SK-N-SH (cell line): ENCODE measurements around the gene RAB12. TPM values are rescaled to one million over a fixed set of nuclear protein-coding genes. Genes with fewer than 3 reads are reported as not detected.

Source experiments
- CTCF ChIA-PET: fragments of 300-600, 350-600 bp; formaldehyde crosslinking; extraction: SDS; loops from one replicate; lab custom pipeline; 2021; lab: Yijun Ruan, JAX
- POLR2A ChIA-PET: fragments of 350-600 bp; sonication (Branson Sonifier 250); formaldehyde crosslinking; extraction: SDS; loops from one replicate; lab custom pipeline; 2020; ENCODE audit warnings: antibody characterized with exemption, inconsistent platforms; lab: Yijun Ruan, JAX
- DNase-seq: peaks from one replicate; pipeline ENCODE4 v3.0.0; 2012
- H2AFZ ChIP-seq: fragments of 200-600 bp; sonication (generic); 2 replicates; pipeline ENCODE4 v1.8.1; 2016; ENCODE audit warnings: antibody characterized with exemption, mild to moderate bottlenecking, low read depth
- H3F3A ChIP-seq: fragments of 200-600 bp; sonication (generic); replicated peaks from 2 replicates; pipeline ENCODE3; 2016; ENCODE audit warnings: antibody characterized with exemption, mild to moderate bottlenecking; ENCODE audit not compliant: insufficient read depth
- H3K27ac ChIP-seq, 2 experiments: fragments of 200-500 bp in 1 of 2; fragments of 200-600 bp in 1 of 2; sonication (Bioruptor generic) in 1 of 2; sonication (generic), shearing (Covaris generic) in 1 of 2; 2 replicates each; pipeline versions ENCODE4 v1.5.1 to v1.6.1; 2014 to 2016; ENCODE audit warnings: low read depth in 2 of 2, inconsistent platforms in 1 of 2, low read length in 1 of 2, mild to moderate bottlenecking in 1 of 2, mixed read lengths in 1 of 2
- H3K27me3 ChIP-seq: fragments of 200-600 bp; sonication (generic), shearing (Covaris generic); 2 replicates; pipeline ENCODE4 v1.6.1; 2016; ENCODE audit warnings: mixed run types; ENCODE audit not compliant: insufficient read depth
- H3K36me3 ChIP-seq, 2 experiments: fragments of 200-500 bp in 1 of 2; fragments of 200-600 bp in 1 of 2; sonication (Bioruptor generic) in 1 of 2; sonication (generic) in 1 of 2; replicated peaks in 1 of 2; 2 replicates each; pipeline versions ENCODE3 to v1.5.1; 2014 to 2016; ENCODE audit warnings: low read length in 1 of 2, mild to moderate bottlenecking in 1 of 2; ENCODE audit not compliant: insufficient read depth in 2 of 2, control insufficient read depth in 1 of 2
- H3K4me1 ChIP-seq, 2 experiments: fragments of 200-500 bp in 1 of 2; fragments of 200-600 bp in 1 of 2; sonication (Bioruptor generic) in 1 of 2; sonication (generic), shearing (Covaris generic) in 1 of 2; 2 replicates each; pipeline versions ENCODE4 v1.5.1 to v1.6.1; 2014 to 2016; ENCODE audit warnings: low read depth in 1 of 2, low read length in 1 of 2, mixed run types in 1 of 2; ENCODE audit not compliant: insufficient read depth in 2 of 2, control insufficient read depth in 1 of 2
- H3K4me2 ChIP-seq: fragments of 200-600 bp; sonication (generic), shearing (Covaris generic); 2 replicates; pipeline ENCODE4 v1.6.1; 2017; ENCODE audit warnings: mixed run types
- H3K4me3 ChIP-seq, 2 experiments: fragments of 200-500 bp in 1 of 2; fragments of 200-600 bp in 1 of 2; sonication (Bioruptor generic) in 1 of 2; sonication (generic), shearing (Covaris generic) in 1 of 2; 2 replicates each; pipeline versions ENCODE4 v1.5.1 to v1.8.1; 2014 to 2016; ENCODE audit warnings: low read depth in 2 of 2, inconsistent platforms in 1 of 2, low read length in 1 of 2, mild to moderate bottlenecking in 1 of 2, mixed read lengths in 1 of 2, moderate library complexity in 1 of 2
- H3K79me2 ChIP-seq: fragments of 200-600 bp; sonication (generic); 2 replicates; pipeline ENCODE4 v1.8.1; 2017; ENCODE audit warnings: mild to moderate bottlenecking; ENCODE audit not compliant: insufficient read depth
- H3K9ac ChIP-seq: fragments of 200-600 bp; sonication (generic); 2 replicates; pipeline ENCODE4 v1.6.1; 2017; ENCODE audit warnings: mixed run types
- H3K9me2 ChIP-seq: fragments of 200-600 bp; sonication (generic); 2 replicates; pipeline ENCODE4 v1.6.1; 2017; ENCODE audit warnings: mixed run types
- H3K9me3 ChIP-seq: fragments of 200-600 bp; sonication (generic); 2 replicates; pipeline ENCODE4 v1.6.1; 2017; ENCODE audit warnings: mixed run types, mild to moderate bottlenecking, moderate library complexity
- H4K20me1 ChIP-seq: fragments of 200-600 bp; sonication (generic); 2 replicates; pipeline ENCODE4 v1.6.1; 2017; ENCODE audit warnings: mild to moderate bottlenecking, mixed run types; ENCODE audit not compliant: insufficient read depth
- CHD2 ChIP-seq: fragments of 150-350 bp; IDR thresholded peaks from 2 replicates; pipeline ENCODE4 v1.6.1; 2018; ENCODE audit warnings: low read length; ENCODE audit not compliant: partially characterized antibody
- EP300 ChIP-seq, 2 experiments: IDR thresholded peaks; 2 replicates each; pipeline versions ENCODE4 v1.4.0 to v1.6.1; 2012; ENCODE audit warnings: borderline replicate concordance in 1 of 2, low read depth in 1 of 2, low read length in 1 of 2
- EZH2phosphoT487 ChIP-seq: fragments of 200-600 bp; sonication (generic); IDR thresholded peaks from 2 replicates; pipeline ENCODE4 v1.6.1; 2017; ENCODE audit warnings: low read depth, mixed run types, mild to moderate bottlenecking, antibody characterized with exemption, moderate library complexity, borderline replicate concordance
- FOSL2 ChIP-seq: IDR thresholded peaks from 2 replicates; pipeline ENCODE4 v1.4.0; 2012; ENCODE audit warnings: low read depth, mild to moderate bottlenecking, moderate library complexity, borderline replicate concordance
- FOXJ3 ChIP-seq: sonication (generic); formaldehyde crosslinking; IDR thresholded peaks from 2 replicates; pipeline ENCODE4 v1.5.1; 2020; ENCODE audit warnings: mild to moderate bottlenecking, missing genetic modification reagents
- GABPA ChIP-seq: IDR thresholded peaks from 2 replicates; pipeline ENCODE4 v1.4.0; 2012; ENCODE audit warnings: low read depth, mild to moderate bottlenecking
- GATA2 ChIP-seq: sonication (generic); formaldehyde crosslinking; IDR thresholded peaks from 2 replicates; pipeline ENCODE4 v1.5.0; 2020; ENCODE audit warnings: mild to moderate bottlenecking, missing genetic modification reagents
- NFIC ChIP-seq: IDR thresholded peaks from 2 replicates; pipeline ENCODE4 v1.4.0; 2012; ENCODE audit warnings: borderline replicate concordance
- RCOR1 ChIP-seq: fragments of 150-350 bp; IDR thresholded peaks from 2 replicates; pipeline ENCODE4 v1.6.1; 2017; ENCODE audit warnings: antibody characterized with exemption, low read length
- SIN3A ChIP-seq: IDR thresholded peaks from 2 replicates; pipeline ENCODE4 v1.6.1; 2012; ENCODE audit warnings: low read depth, mild to moderate bottlenecking, low read length, moderate library complexity, borderline replicate concordance
- SMC3 ChIP-seq: IDR thresholded peaks from 2 replicates; pipeline ENCODE4 v1.6.1; 2012; ENCODE audit warnings: low read depth, low read length, improper control_type of control experiment
- TAF1 ChIP-seq: IDR thresholded peaks from 2 replicates; pipeline ENCODE4 v1.6.1; 2012; ENCODE audit warnings: low read depth, mild to moderate bottlenecking, low read length, moderate library complexity, borderline replicate concordance
- WGBS: methylation state at CpG from one replicate; pipeline ENCODE4 v1.1.6; 2017; ENCODE audit warnings: low lambda C conversion rate; 5-methylcytosine and 5-hydroxymethylcytosine counted together
- polyA plus RNA-seq, 3 experiments: library from polyadenylated mRNA; depleted of rRNA; stranded (reverse); fragments of >200 nt; gene quantifications; 2 replicates each; pipeline ENCODE4 v1.2.3, GENCODE V29; 2012
- TF ChIP-seq, protein P1 (sequence below): IDR thresholded peaks from 2 replicates; pipeline ENCODE4 v1.6.1; 2012; ENCODE audit warnings: mild to moderate bottlenecking, low read depth, low read length, moderate library complexity
- TF ChIP-seq, protein P2 (sequence below): fragments of 200-600 bp; sonication (generic); IDR thresholded peaks from 2 replicates; pipeline ENCODE4 v1.6.1; 2017; ENCODE audit warnings: antibody characterized with exemption, mild to moderate bottlenecking, moderate library complexity
- TF ChIP-seq, protein P3 (sequence below): IDR thresholded peaks from 2 replicates; pipeline ENCODE4 v1.4.0; 2012; ENCODE audit warnings: low read depth

RAB12 gene
- polyA plus RNA-seq, 1 of the 3 experiments (the other 2 are of a cell fraction) = 11.0 TPM

DNA sequence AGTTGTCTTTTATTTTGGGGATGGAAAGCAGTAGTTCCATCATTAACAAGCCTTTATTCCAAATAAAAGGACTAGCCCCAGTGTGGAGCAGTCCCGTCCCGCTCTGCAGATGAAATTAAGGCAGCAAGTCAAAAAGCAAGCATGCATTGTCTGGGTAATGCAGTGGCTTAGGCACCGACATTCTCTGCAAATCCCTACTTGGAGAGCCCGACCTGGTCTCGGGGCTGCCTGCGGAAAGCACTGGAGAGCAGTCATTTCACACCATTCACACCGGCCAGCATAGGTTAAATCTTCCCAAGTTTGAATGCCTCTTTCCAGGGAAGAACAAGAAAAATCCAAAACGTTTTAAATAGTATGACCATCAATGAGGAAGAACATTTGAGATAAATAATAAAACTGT, 24.4 kb upstream of the RAB12 start:
- H3K79me2 ChIP-seq = no peaks in the 10 kb centered on the region
- H3K4me2 ChIP-seq = no peak overlapping the region
- H3K4me3 ChIP-seq = no peak overlapping the region
- no peak overlapping the region for H3K27ac ChIP-seq
- DNase-seq = no peak
- 52% methylated on average over 8 of the region's 8 CpGs for WGBS
- no peak overlapping the region for H2AFZ ChIP-seq
- H3K27me3 ChIP-seq = no peaks in the 10 kb centered on the region; the same call in 1 of the 2 replicates
- no peaks in the 10 kb centered on the region for H3K4me1 ChIP-seq
- no peaks in the 10 kb centered on the region for H4K20me1 ChIP-seq
- H3K9me2 ChIP-seq = no peaks in the 10 kb centered on the region
- CTCF ChIA-PET = interaction anchor here (1.2 kb wide), 1 partner anchor 24 kb away, joined by 4 read pairs; the partner anchor contains the start of gene RAB12
- TF ChIP-seq, protein P1, sequence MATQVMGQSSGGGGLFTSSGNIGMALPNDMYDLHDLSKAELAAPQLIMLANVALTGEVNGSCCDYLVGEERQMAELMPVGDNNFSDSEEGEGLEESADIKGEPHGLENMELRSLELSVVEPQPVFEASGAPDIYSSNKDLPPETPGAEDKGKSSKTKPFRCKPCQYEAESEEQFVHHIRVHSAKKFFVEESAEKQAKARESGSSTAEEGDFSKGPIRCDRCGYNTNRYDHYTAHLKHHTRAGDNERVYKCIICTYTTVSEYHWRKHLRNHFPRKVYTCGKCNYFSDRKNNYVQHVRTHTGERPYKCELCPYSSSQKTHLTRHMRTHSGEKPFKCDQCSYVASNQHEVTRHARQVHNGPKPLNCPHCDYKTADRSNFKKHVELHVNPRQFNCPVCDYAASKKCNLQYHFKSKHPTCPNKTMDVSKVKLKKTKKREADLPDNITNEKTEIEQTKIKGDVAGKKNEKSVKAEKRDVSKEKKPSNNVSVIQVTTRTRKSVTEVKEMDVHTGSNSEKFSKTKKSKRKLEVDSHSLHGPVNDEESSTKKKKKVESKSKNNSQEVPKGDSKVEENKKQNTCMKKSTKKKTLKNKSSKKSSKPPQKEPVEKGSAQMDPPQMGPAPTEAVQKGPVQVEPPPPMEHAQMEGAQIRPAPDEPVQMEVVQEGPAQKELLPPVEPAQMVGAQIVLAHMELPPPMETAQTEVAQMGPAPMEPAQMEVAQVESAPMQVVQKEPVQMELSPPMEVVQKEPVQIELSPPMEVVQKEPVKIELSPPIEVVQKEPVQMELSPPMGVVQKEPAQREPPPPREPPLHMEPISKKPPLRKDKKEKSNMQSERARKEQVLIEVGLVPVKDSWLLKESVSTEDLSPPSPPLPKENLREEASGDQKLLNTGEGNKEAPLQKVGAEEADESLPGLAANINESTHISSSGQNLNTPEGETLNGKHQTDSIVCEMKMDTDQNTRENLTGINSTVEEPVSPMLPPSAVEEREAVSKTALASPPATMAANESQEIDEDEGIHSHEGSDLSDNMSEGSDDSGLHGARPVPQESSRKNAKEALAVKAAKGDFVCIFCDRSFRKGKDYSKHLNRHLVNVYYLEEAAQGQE = no peak
- TF ChIP-seq GABPA = no peak
- TF ChIP-seq GATA2 (CRISPR knock-in tag) = no peak
- TF ChIP-seq, protein P2, sequence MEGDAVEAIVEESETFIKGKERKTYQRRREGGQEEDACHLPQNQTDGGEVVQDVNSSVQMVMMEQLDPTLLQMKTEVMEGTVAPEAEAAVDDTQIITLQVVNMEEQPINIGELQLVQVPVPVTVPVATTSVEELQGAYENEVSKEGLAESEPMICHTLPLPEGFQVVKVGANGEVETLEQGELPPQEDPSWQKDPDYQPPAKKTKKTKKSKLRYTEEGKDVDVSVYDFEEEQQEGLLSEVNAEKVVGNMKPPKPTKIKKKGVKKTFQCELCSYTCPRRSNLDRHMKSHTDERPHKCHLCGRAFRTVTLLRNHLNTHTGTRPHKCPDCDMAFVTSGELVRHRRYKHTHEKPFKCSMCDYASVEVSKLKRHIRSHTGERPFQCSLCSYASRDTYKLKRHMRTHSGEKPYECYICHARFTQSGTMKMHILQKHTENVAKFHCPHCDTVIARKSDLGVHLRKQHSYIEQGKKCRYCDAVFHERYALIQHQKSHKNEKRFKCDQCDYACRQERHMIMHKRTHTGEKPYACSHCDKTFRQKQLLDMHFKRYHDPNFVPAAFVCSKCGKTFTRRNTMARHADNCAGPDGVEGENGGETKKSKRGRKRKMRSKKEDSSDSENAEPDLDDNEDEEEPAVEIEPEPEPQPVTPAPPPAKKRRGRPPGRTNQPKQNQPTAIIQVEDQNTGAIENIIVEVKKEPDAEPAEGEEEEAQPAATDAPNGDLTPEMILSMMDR = no peak
- TF ChIP-seq RCOR1 = no peak
- no peak for TF ChIP-seq FOXJ3
- TF ChIP-seq SIN3A = no peak
- no peak for TF ChIP-seq NFIC
- TF ChIP-seq EP300 (IDR thresholded peaks at IDR 0.05; ENCODE audit: borderline replicate concordance in 1 of 2, low read depth in 1 of 2, low read length in 1 of 2) = no peak
- TF ChIP-seq, protein P3, sequence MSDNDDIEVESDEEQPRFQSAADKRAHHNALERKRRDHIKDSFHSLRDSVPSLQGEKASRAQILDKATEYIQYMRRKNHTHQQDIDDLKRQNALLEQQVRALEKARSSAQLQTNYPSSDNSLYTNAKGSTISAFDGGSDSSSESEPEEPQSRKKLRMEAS = no peak
- TF ChIP-seq FOSL2 = no peak
- no peak for TF ChIP-seq TAF1
- TF ChIP-seq CHD2 = no peak
- TF ChIP-seq EZH2phosphoT487 = no peak
- no peak for TF ChIP-seq SMC3
- H3K9me3 ChIP-seq = no peaks in the 10 kb centered on the region
- no peak overlapping the region for H3K9ac ChIP-seq
- H3K36me3 ChIP-seq = no peaks in the 10 kb centered on the region
- POLR2A ChIA-PET = no interaction called here
- no peaks in the 10 kb centered on the region for H3F3A ChIP-seq
